ENCODE data around the gene DIPK1B.

- TF ChIP-seq POLR2A (IDR thresholded peaks at IDR 0.05) (no peak), CTCF (IDR thresholded peaks at IDR 0.05) (no peak)
Measured at GRCh38 chr9:136720251-136720897, 8.0 kb downstream of the DIPK1B start.
